Esophagus squamous epithelium (tissue), 5 donors: ENCODE measurements around the gene LHX4. TPM values are rescaled to one million over a fixed set of nuclear protein-coding genes. Genes with fewer than 3 reads are reported as not detected.

Experiments
- DNase-seq: peaks from one replicate; lab custom pipeline; 2025; lab: John Stamatoyannopoulos, UW
- H3K27ac ChIP-seq, 4 donors: fragments of 200-600 bp; sonication (generic); one replicate each; pipeline ENCODE4 v1.5.1; 2016 to 2019; ENCODE audit warnings: mild to moderate bottlenecking in 1 of 4
- H3K27me3 ChIP-seq, 4 donors: fragments of 200-600 bp; sonication (generic); 1 replicate in 3 of 4; 2 replicates in 1 of 4; pipeline versions ENCODE4 v1.5.1 to v1.6.0; 2017 to 2021; ENCODE audit warnings: antibody characterized with exemption in 1 of 4
- H3K36me3 ChIP-seq, 3 donors: fragments of 200-600 bp; sonication (generic); one replicate each; pipeline ENCODE4 v1.5.1; 2016 to 2019
- H3K4me1 ChIP-seq, 3 donors: fragments of 200-600 bp; sonication (generic); one replicate each; pipeline ENCODE4 v1.5.1; 2017 to 2019
- H3K4me3 ChIP-seq, 4 donors: fragments of 200-600 bp; sonication (generic); 1 replicate in 3 of 4; 2 replicates in 1 of 4; pipeline ENCODE4 v1.5.1; 2016 to 2019; ENCODE audit warnings: mild to moderate bottlenecking in 2 of 4, moderate library complexity in 1 of 4
- H3K9me3 ChIP-seq, 3 donors: fragments of 200-600 bp; sonication (generic); one replicate each; pipeline ENCODE4 v1.5.1; 2016 to 2019
- POLR2A ChIP-seq, 4 donors: fragments of 450-650 bp; IDR thresholded peaks; one replicate each; pipeline ENCODE4 v1.6.1; 2017; ENCODE audit warnings: antibody characterized with exemption in 4 of 4, mild to moderate bottlenecking in 4 of 4, moderate library complexity in 3 of 4
- WGBS, 2 donors: methylation state at CpG; one replicate each; pipeline ENCODE4 v1.1.5; 2018; 5-methylcytosine and 5-hydroxymethylcytosine counted together
- intact Hi-C: fragments of 100-400 bp; cut with DNase I; formaldehyde crosslinking; loops from one replicate; pipeline ENCODE4 v1.15.0; 2022
- total RNA-seq, 4 donors: library from RNA; depleted of rRNA; stranded (reverse); fragments of >200 nt; gene quantifications; one replicate each; pipeline ENCODE4 v1.1.0, GENCODE V29; 2016
- TF ChIP-seq, protein P1 (sequence below), 6 experiments: fragments of 450-650 bp in 4 of 6; fragments of 200-600 bp in 2 of 6; sonication (generic) in 2 of 6; IDR thresholded peaks; one replicate each; pipeline ENCODE4 v1.5.1; 2016 to 2019; ENCODE audit warnings: antibody characterized with exemption in 6 of 6, mild to moderate bottlenecking in 4 of 6, moderate library complexity in 4 of 6
- donor health status: DM: yes; HTN: yes; CAD: no.

LHX4 gene
- total RNA-seq, 4 donors from 2014 or later: 0.18 to 0.38 TPM; not detected in 2

DNA sequence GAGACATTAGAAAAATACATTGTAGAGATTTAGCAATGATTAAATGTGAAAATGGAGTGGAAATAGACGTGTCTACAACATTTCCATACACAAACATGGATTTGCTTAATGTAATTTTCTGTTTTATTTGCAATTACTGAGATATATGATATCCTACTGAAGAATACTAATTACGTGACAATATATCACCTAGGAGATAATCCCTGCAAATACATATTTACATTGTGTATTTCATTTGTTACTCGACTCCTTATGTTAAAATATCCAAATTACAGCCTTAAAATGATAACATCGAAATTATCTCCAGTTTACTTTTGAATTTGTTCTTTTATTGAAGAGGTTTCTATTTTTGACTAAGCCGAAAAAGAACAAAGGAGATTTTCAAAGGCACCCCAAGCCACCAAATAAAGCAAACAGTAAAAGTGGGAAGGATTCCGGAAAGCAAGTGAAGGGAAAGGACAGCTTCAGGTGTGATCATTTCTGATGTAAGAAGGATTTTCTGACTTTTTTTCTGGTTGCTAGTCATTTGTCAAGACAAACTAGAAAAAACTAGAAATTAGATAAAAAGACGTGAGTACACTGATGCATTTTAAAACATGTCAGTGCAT is 7.9 kb downstream of the LHX4 start:
- H3K4me1 ChIP-seq: peaks cover 24 to 41% (median 27%) of the 10 kb centered on the region in 3 donors
- WGBS, 2 donors: 22 to 25% methylated on average over 7 of the region's 7 CpGs
- H3K4me3 ChIP-seq: no peak overlapping the region
- H3K27ac ChIP-seq: no peak overlapping the region
- no peak for TF ChIP-seq POLR2A (IDR thresholded peaks at IDR 0.05)
- TF ChIP-seq, protein P1, sequence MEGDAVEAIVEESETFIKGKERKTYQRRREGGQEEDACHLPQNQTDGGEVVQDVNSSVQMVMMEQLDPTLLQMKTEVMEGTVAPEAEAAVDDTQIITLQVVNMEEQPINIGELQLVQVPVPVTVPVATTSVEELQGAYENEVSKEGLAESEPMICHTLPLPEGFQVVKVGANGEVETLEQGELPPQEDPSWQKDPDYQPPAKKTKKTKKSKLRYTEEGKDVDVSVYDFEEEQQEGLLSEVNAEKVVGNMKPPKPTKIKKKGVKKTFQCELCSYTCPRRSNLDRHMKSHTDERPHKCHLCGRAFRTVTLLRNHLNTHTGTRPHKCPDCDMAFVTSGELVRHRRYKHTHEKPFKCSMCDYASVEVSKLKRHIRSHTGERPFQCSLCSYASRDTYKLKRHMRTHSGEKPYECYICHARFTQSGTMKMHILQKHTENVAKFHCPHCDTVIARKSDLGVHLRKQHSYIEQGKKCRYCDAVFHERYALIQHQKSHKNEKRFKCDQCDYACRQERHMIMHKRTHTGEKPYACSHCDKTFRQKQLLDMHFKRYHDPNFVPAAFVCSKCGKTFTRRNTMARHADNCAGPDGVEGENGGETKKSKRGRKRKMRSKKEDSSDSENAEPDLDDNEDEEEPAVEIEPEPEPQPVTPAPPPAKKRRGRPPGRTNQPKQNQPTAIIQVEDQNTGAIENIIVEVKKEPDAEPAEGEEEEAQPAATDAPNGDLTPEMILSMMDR (IDR thresholded peaks at IDR 0.05): no peak
- H3K36me3 ChIP-seq: no peaks in the 10 kb centered on the region
- DNase-seq: no peak
- peaks cover 27 to 100% (median 62%) of the 10 kb centered on the region in 4 donors for H3K27me3 ChIP-seq
- no peaks in the 10 kb centered on the region for H3K9me3 ChIP-seq
- intact Hi-C loops: no loop called here

- 24 to 26% methylated on average over 7 of the region's 7 CpGs for WGBS, 2 donors
- TF ChIP-seq, protein P1 (IDR thresholded peaks at IDR 0.05): no peak
- no peak for TF ChIP-seq POLR2A (IDR thresholded peaks at IDR 0.05)
- no peak overlapping the region for H3K27ac ChIP-seq
- peaks cover 20 to 100% (median 55%) of the 10 kb centered on the region in 4 donors for H3K27me3 ChIP-seq
- H3K9me3 ChIP-seq: no peaks in the 10 kb centered on the region
- no peak overlapping the region for H3K4me3 ChIP-seq
- intact Hi-C loops: no loop called here
- H3K4me1 ChIP-seq: peaks cover 20 to 34% (median 21%) of the 10 kb centered on the region in 3 donors
- no peak for DNase-seq
- H3K36me3 ChIP-seq: no peaks in the 10 kb centered on the region
These were observed 8.6 kb downstream of the LHX4 start for GRCh38 chr1:180238675-180239074.

DNA sequence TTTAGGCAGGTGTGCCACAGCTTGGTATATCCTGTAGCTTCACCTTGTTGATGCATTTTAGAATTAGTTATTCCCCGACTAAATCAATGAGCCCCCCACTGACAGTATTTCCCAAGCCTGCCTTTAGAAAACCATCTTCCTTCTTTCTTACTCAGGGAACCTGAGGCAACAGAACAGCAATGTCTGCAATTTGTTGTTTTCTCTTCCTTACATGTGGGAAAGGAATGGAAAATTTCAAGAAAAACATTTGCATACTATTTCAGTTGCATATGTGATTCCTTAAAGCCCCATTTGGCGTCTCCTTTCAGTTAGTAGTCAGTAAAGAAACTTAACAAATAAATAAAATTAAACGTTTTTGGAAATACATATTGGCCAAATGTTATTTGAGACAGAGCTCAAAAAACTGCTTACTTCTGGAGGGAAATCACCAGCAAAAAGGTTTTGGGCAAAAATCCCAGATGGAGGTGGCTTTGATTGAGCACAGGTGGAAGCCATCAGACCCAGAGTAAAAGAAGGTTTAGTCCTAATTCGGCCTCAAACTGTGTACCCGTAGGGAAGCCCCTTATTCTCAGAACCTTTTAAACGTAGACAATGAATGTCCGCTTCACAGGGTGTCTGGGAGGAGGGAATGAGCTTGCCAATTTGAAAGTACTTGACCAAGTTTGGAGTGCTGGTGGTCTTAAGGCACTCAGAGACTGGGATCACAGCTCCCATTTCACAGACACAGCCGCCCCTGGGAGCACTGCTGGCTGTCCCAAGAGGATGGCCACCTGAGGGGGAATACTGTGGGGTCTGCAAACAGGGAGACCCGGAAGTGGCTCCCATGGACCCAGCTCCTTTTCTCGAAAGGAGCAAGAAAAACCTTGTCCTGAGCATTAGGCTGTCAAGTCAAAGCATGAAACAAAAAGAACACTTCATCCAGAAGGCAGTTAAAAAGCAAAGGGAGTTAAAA is 9.4 kb downstream of the LHX4 start:
- H3K4me3 ChIP-seq: no peak overlapping the region
- no peak for TF ChIP-seq POLR2A (IDR thresholded peaks at IDR 0.05)
- TF ChIP-seq, protein P1 (IDR thresholded peaks at IDR 0.05): no peak
- no peak for DNase-seq
- intact Hi-C loops: no loop called here
- H3K9me3 ChIP-seq: no peaks in the 10 kb centered on the region
- H3K27ac ChIP-seq: no peak overlapping the region
- H3K36me3 ChIP-seq: no peaks in the 10 kb centered on the region
- 16 to 19% methylated on average over 10 of the region's 10 CpGs for WGBS, 2 donors
- H3K27me3 ChIP-seq: peaks cover 17 to 100% (median 50%) of the 10 kb centered on the region in 4 donors
- H3K4me1 ChIP-seq: peaks cover 17 to 26% (median 18%) of the 10 kb centered on the region in 3 donors

- intact Hi-C loops: no loop called here
- 56 to 59% methylated on average over 8 of the region's 8 CpGs for WGBS, 2 donors
- Histone ChIP-seq H3K27ac (no peak overlapping the region), H3K4me3 (no peak overlapping the region), H3K27me3 (peaks cover 0 to 89% (median 26%) of the 10 kb centered on the region in 4 donors), H3K9me3 (no peaks in the 10 kb centered on the region), H3K36me3 (no peaks in the 10 kb centered on the region), H3K4me1 (peaks cover 0 to 2% (median 0%) of the 10 kb centered on the region in 3 donors)
- no peak for TF ChIP-seq POLR2A (IDR thresholded peaks at IDR 0.05)
- TF ChIP-seq, protein P1 (IDR thresholded peaks at IDR 0.05): no peak
- no peak for DNase-seq
These were observed 11.9 kb downstream of the LHX4 start for GRCh38 chr1:180241716-180242544.
